Upper lobe of right lung (tissue), 1 donor: ENCODE results near the gene CFAP46. TPM values are rescaled to one million over a fixed set of nuclear protein-coding genes. Genes with fewer than 3 reads are reported as not detected.
A peak's percentile ranks its signal among the peaks of the same experiment; 100 is the strongest.
"Not testable (repeated sequence)": the region's sequence is repeated elsewhere in the genome, so short reads cannot be mapped to it uniquely, and the experiment has no call there.

Experiments
- ATAC-seq: fragments of 200-7000 bp; cut with Tn5 transposase; one replicate; pipeline ENCODE4 v1.9.1; 2020; ENCODE audit warnings: mild to moderate bottlenecking, moderate library complexity
- DNase-seq: peaks from one replicate; pipeline ENCODE4 v3.0.0-alpha.2; 2020
- H3K27ac ChIP-seq: fragments of 200-600 bp; one replicate; pipeline ENCODE4 v1.8.0; 2022
- H3K27me3 ChIP-seq: fragments of 200-600 bp; one replicate; pipeline ENCODE4 v1.8.0; 2022; ENCODE audit warnings: mild to moderate bottlenecking
- H3K36me3 ChIP-seq: fragments of 200-600 bp; one replicate; pipeline ENCODE4 v1.8.0; 2022
- H3K4me1 ChIP-seq: fragments of 200-600 bp; one replicate; pipeline ENCODE4 v1.8.0; 2022
- H3K4me3 ChIP-seq: fragments of 200-600 bp; one replicate; pipeline ENCODE4 v1.8.0; 2022; ENCODE audit warnings: mild to moderate bottlenecking
- H3K9me3 ChIP-seq: fragments of 200-600 bp; one replicate; pipeline ENCODE4 v1.8.0; 2022
- CTCF ChIP-seq: fragments of 200-600 bp; IDR thresholded peaks from one replicate; pipeline ENCODE4 v1.8.0; 2022; ENCODE audit warnings: antibody characterized with exemption
- intact Hi-C: fragments of 100-400 bp; cut with DNase I; formaldehyde crosslinking; loops from one replicate; pipeline ENCODE4 v1.11.0; 2022
- total RNA-seq: library from RNA; stranded (reverse); fragmentation: NEBNext Ultra II Directional; extraction: Animal tissue kit (Norgen Biotek cat#: 25700); gene quantifications from one replicate; pipeline ENCODE4 v1.2.1, GENCODE V29; 2021
- donor health status: DM: no; HTN: yes; CAD: no; lungs with severe emphysema.

The CFAP46 gene
- total RNA-seq, 1 donor from 2014 or later = 0.52 TPM

- H3K9me3 ChIP-seq = no peaks in the 10 kb centered on the region
- no peak overlapping the region for H3K4me3 ChIP-seq
- no peak overlapping the region for H3K27ac ChIP-seq
- intact Hi-C loops = no loop called here
- no peak for TF ChIP-seq CTCF
- H3K4me1 ChIP-seq = peaks cover 5% of the 10 kb centered on the region
- DNase-seq (no peak), ATAC-seq (no peak)
- peaks cover 30% of the 10 kb centered on the region for H3K27me3 ChIP-seq
- H3K36me3 ChIP-seq = no peaks in the 10 kb centered on the region
Observed at GRCh38 chr10:132967540-132967939, 25.2 kb upstream of the CFAP46 start.

DNA sequence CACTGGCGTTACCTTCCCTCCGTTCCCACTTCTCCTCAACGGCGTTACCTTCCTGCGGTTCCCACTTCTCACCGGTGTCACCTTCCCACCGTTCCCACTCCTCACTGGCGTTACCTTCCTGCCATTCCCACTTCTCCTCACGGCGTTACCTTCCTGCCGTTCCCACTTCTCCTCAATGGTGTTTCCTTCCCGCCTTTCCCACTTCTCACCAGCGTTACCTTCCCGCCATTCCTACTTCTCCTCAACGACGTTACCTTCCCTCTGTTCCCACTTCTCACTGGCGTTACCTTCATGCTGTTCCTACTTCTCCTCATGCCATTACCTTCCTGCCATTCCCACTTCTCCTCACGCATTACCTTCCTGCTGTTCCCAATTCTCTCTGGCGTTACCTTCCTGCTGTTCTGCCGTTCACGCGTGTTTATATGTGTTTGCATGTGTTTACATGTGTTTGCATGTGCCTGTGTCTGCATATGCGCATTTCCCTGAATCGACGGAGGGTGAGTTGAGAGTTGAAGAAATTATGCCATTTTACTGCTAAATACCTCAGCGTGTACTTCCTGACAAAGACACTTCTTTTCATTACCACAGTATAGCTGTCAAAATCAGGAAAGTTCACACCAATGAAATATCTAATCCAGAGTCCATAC, 23.2 kb upstream of the CFAP46 start:
- no peaks in the 10 kb centered on the region for H3K9me3 ChIP-seq
- no peak for DNase-seq
- TF ChIP-seq CTCF = no peak
- no peak overlapping the region for H3K27ac ChIP-seq
- ATAC-seq = no peak
- no peak overlapping the region for H3K4me3 ChIP-seq
- no peaks in the 10 kb centered on the region for H3K36me3 ChIP-seq
- intact Hi-C loops = no loop called here
- peaks cover 10% of the 10 kb centered on the region for H3K4me1 ChIP-seq
- peaks cover 12% of the 10 kb centered on the region for H3K27me3 ChIP-seq

DNA sequence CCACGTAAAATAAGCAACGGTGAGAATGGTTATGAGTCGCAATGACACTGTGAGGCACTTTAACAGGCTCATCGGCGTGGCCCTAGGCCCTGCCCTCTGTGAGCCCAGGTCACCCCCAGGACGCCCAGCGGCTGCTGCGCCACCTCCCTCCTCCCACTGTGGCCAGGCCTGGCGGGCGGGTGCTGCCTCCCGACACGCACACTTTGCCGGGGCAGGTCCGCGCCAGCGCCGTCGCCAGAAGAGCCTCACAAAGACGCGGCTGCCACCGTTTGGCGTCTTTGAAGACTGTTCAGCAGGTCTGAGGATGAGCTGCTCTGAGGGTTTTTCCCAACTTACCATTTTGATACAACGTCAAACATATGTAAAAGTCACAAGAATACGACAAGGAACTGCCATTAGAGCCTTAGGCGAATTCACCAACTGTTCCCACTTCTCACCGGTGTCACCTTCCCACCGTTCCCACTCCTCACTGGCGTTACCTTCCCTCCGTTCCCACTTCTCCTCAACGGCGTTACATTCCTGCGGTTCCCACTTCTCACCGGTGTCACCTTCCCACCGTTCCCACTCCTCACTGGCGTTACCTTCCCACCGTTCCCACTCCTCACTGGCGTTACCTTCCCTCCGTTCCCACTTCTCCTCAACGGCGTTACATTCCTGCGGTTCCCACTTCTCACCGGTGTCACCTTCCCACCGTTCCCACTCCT, 22.5 kb upstream of the CFAP46 start:
- H3K27ac ChIP-seq, H3K27me3 ChIP-seq, H3K9me3 ChIP-seq, intact Hi-C loops, H3K4me1 ChIP-seq, H3K36me3 ChIP-seq, ATAC-seq: not testable (repeated sequence)
- H3K4me3 ChIP-seq = peak overlapping the region; percentile 30
- DNase-seq = peak; percentile 66

DNA sequence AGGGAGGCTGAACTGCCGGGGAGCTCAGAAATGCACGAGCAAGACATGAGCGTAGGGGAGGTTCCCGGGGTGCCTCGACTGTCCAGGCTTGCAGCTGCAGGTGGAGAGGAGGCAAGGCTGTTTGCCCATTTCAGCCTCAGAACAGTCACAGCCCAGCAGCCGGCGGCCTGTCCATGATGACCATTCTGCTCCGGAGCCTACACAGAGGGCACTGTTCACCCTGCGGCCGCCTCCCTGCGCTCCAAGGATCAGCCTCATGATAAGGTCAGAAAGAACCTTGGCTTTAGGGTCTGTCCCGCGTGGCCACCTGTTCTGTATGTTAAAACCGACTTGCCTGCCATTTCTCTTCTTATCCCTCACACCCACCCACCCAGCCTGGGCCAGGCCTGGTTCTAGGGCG, 21.9 kb upstream of the CFAP46 start:
- H3K9me3 ChIP-seq = no peaks in the 10 kb centered on the region
- peak overlapping the region; percentile 30 for H3K4me3 ChIP-seq
- H3K4me1 ChIP-seq = peaks cover 10% of the 10 kb centered on the region
- intact Hi-C loops = no loop called here
- no peak for TF ChIP-seq CTCF
- H3K27ac ChIP-seq = no peak overlapping the region
- ATAC-seq (no peak), DNase-seq (no peak)
- H3K27me3 ChIP-seq = peaks cover 5% of the 10 kb centered on the region
- no peaks in the 10 kb centered on the region for H3K36me3 ChIP-seq

- Histone ChIP-seq H3K4me3 (no peak overlapping the region), H3K36me3 (no peaks in the 10 kb centered on the region), H3K4me1 (peaks cover 10% of the 10 kb centered on the region), H3K27me3 (peaks cover 5% of the 10 kb centered on the region), H3K27ac (no peak overlapping the region), H3K9me3 (no peaks in the 10 kb centered on the region)
- ATAC-seq = no peak
- no peak for TF ChIP-seq CTCF
- intact Hi-C loops = no loop called here
- no peak for DNase-seq
Observed at GRCh38 chr10:132963430-132963960, 21.1 kb upstream of the CFAP46 start.
